GM21381 (cell line): Measurements from ENCODE around the gene CDH23.

Source experiments
- ATAC-seq: cut with Tn5 transposase; IDR thresholded peaks from one replicate; pipeline ENCODE4 v1.9.1; 2021; ENCODE audit warnings: mild to moderate bottlenecking, moderate library complexity; ENCODE audit not compliant: unreplicated experiment

Gene CDH23

GRCh38 chr10:71852355-71852937 lies 455.7 kb downstream of the CDH23 start:
- ATAC-seq: no peak

- ATAC-seq: no peak
These were observed 457.3 kb downstream of the CDH23 start for GRCh38 chr10:71854031-71854430.

GRCh38 chr10:71856619-71857018 lies 459.9 kb downstream of the CDH23 start:
- ATAC-seq: no peak

GRCh38 chr10:71857934-71858890 lies 461.5 kb downstream of the CDH23 start:
- no peak for ATAC-seq

GRCh38 chr10:71860243-71861029 lies 463.7 kb downstream of the CDH23 start:
- no peak for ATAC-seq

- ATAC-seq: no peak
These were observed 466.5 kb downstream of the CDH23 start for GRCh38 chr10:71863203-71863602.

GRCh38 chr10:71864911-71865361 lies 468.2 kb downstream of the CDH23 start:
- no peak for ATAC-seq
